GM19372 (cell line): ENCODE measurements around the gene ARID3A.
"Not testable (repeated sequence)": the region's sequence is repeated elsewhere in the genome, so short reads cannot be mapped to it uniquely, and the experiment has no call there.

Source experiments
- ATAC-seq: cut with Tn5 transposase; IDR thresholded peaks from one replicate; pipeline ENCODE4 v1.9.1; 2021; ENCODE audit warnings: mild to moderate bottlenecking, low read depth, moderate library complexity; ENCODE audit not compliant: unreplicated experiment

The ARID3A gene

DNA sequence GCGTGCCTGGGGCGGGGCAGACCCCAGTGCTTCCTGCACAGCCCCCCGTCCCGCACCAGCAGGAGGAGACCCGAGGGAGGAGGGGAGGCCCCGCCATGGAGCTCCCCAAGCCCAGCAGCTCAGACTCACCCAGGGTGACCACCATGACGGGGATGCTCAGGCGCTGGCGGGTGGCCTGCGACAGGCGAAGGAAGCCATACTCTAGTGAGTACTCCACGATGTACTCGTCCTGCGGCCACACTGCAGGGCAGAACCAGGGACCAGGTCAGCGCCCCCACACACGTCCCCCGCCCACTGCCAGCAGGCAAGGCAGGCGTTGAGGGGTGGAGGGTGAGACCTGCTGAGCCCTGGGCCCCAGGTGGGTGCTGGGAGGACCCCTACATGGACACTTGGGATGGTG is 86.5 kb downstream of the ARID3A start:
- ATAC-seq, result no peak

DNA sequence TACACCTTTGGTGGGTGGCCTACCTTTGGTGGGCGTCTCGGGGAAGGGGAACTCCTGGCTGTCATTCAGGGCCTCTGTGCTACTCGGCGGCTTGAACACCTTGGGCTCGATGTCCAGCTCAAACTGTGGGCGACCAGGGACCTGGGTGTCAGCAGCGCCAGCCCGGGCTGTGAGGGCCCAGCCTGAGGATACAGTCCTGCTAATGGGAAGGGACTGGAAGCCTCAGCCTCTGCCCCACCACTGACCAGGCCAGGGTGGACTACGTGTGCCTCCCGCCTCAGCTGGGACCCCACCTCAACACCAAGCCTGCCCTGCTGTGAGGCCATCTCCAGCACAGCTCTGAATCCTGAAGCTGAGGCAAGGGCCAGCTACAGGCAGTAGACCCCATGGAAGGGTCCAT is 87.4 kb downstream of the ARID3A start:
- ATAC-seq, result no peak

DNA sequence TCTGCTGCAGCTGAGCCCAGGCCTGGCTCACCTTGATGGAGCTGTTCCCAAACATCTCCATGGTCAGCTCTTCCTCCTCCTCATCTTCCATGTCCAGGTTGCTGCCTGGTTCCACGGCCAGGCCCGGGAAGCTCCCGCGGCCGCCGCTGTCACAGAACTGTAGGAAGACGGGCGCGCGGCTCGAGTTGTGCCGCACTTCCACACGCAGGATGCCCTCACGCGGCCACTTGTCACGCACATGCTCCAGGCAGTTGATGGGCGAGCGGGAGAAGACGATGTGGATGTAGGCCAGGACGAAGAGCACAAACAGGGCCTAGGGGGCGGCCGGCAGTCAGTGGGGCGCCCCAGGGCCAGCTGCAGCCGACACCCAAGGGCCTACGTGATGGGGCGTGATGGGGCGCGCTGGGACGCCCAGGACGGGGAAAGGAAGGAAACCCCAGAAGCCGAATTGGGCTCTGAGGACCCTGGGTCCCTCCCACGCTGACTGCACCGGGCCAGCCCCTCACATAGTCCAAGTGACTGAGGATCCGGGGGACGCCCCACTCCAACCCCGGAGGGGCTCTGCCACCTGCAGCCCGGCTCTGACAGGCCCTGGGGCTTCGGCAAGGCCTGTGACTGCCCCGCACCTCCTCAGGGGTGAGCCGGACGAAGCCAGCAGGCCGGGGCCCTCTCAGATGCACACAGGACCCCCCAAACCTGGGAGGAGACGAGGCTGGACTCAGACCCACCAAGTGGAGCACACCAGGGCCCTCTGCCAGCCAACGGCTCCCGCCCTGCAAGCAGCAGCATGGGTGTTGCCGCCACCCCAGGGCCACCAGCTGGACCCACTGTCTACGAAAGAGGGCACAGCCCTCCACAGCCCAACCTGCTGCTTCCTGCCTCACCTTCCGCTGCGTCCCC is 88.6 kb downstream of the ARID3A start:
- ATAC-seq, result no peak

DNA sequence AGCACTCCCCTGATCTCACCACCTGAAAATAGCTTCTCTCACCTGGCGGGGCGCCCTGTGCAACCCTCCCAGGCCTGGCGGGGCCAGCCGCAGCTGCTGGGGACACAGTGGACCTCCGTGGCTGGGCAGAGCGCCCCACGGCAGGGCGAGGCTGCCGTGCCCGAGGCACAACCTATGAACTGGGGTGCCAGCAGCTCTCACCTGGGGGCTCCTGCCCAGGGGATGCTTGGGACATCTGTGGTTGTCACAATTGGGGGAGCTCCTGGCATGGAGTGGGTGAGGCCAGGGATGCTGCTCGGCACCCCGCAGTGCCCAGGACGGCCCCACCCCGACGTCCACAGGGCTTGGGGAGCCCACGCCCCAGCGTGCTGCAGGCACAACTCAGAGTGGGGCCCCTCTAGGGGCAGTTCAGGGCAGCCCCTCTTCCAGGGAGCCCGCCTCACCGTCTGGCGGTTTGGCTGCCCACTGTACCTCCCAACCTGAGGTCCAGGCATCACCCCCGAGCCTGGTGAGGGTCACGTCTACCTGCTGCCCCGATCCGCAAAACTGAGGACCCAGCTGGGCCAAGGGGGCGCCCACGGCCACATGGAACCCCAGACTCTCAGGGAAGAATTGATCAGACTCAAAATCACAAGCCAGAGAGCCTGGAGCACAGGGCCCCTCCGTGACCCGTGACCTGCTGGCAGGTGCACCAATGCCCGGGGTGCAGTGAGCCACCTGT is 89.4 kb downstream of the ARID3A start:
- no peak for ATAC-seq

DNA sequence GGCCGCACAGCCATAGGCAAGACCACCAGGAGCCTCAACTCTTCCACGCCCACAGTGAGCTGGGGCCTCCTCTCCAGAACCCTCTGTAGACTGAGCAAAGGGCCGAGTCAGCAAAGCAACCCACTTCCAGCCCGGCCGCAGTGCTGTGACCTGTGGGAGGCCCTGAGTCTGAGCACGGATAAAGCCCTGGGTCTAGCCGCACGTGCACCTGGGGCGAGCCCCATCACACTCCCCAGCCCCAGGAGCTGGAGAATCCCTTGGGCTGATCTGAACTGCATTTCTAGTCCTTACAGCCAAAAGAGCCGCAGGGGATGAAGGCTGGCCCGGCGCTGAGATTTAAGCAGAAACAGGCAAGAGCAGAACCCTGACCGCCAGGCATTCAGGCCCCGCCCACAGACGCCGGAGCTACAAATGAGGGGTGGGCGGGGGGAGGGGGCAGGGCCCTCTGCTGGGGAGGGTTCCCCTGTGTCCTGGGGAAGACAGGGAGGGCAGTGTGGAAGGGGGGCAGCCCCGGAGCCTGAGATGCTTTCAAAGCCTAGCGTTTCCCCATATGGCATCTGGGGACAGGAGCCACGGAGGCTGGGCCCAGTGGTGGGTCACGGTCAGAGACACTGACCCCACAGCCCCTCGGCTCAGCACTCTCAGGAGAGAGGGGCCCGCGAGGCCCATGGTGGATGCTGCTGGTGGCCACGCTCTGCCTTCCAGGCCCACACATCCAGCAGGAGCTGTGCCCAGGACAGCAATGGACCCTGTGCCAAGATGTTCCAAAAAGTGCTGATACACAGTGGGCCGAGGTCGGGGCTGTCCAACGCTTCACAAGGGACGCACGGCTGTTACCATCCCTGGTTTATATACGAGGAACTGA is 90.2 kb downstream of the ARID3A start:
- ATAC-seq, result no peak

DNA sequence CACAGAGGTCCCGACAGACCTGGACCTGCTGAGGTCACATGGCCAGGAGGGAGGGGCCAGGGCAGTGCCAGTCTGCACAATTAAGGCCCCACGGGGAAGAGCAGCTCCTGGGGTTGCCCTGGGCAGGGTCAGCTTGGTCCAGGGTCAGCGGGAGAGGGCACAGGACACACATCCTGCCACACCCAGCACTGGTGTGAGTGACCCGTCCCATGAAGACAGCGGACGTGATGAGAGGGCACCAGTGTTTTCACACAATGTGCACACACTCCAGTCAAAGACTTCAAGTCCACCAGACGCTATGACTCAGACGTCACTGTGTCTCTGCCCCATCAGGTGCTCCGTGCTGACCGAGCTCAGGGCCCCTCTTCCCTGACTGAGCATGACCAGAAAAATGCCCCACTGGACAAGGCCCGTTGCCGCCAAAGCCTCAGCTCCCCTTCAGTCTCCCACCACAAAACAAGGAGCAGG is 90.8 kb downstream of the ARID3A start:
- ATAC-seq, result no peak

DNA sequence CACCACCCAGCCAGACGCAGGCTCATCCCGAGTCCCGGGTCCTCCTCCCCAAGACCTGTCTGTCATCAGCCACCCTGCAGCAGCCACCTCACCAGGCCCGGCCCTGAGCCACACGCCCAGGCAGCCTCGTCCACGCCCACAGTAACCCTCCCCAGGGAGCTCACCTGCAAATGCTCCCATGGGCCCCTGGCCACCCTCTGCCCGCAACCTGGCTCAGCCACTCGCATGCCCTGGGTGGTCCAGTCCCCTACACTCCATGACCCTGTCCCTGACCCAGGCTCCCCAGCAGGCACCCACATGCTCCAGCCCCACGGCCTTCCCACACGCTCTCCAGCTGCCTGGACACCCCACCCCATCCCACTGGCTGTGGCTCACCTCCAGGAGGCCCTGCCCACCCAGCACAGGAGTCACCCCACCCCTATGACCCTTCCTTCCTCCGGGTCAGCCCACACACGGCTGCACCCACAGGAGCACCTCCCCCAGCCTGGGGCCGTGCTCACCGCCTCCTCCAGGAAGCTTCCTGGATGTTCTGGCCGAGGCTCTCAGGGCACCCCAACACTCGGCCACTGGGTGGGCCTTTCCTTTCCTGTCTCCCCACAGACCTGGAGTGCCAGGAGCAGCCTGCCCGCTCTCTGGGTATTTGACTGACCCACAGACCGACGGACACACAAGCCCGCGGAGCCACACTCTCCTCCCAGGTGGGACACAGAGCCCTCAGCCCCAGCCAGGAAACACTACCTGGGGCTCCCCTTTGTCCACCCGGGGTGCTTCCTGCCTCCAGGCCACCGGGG is 91.5 kb downstream of the ARID3A start:
- no peak for ATAC-seq

DNA sequence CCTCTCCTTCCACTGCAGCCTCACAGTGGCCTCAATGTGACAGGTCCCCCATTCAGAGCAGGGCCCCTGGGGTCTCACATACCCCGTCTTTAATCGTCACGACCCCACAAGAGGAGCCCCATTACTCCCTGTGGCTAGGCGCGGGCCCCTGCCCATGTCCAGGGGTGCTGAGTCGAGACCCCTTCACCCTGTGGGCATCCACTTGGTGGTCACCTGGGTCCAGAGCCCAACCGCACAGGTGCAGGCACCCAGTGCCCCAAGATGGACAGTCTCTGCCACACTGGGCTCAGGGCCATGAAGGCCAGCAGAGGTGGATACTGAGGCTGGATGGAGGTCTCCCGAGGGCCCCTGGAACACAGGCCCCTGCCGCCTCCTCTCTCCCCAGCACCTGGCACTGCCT is 92.1 kb downstream of the ARID3A start:
- ATAC-seq, result no peak

DNA sequence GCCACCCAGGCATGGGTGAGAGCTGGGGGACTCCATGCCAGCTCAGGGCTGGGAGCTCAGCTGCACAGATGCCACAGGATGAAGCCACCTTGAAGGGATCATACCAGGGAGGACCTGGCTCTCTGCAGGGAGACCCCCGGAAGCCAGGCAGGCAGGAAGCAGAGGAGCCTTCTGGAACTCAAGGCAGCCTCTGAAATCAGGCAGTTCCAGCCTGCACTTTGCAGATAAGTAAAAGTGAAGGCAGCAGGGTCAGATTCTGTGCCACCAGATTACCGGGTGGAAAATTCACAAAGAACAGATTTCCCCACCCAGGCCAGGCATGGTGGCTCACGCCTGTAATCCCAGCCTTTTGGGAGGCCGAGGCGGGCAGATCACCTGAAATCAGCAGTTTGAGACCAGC is 92.6 kb downstream of the ARID3A start:
- ATAC-seq, result no peak

DNA sequence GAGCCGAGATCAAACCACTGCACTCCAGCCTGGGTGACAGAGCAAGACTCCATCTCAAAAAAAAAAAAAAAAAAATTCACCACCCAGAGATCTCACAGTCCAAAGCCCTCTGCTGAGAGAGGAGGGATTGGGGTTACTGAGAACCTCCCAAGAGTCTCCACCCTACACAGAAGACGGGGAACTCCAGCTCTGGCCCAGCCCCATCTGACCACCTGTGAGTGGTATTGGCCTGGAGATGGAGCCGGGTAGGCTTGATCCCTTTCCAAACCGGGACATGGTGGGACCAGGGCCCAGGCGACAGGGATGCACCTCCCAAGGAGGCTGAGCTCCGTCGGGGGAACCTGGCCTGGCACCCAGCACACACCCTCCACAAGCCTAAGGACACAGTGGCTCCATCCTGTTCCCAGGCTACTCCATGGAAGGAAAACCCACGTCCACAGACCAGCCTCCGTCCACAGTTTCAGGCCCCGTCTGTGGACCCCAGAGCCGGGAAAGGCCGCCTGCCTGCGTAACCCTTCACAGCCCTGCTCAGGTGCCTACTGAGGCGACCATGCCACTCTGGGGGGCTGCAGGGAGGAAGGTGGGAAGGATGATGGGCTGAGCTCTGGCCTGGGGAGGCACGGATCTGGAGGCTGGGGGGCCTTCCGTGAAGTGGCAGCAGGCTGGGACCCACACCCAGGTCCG is 93.2 kb downstream of the ARID3A start:
- ATAC-seq, result no peak

DNA sequence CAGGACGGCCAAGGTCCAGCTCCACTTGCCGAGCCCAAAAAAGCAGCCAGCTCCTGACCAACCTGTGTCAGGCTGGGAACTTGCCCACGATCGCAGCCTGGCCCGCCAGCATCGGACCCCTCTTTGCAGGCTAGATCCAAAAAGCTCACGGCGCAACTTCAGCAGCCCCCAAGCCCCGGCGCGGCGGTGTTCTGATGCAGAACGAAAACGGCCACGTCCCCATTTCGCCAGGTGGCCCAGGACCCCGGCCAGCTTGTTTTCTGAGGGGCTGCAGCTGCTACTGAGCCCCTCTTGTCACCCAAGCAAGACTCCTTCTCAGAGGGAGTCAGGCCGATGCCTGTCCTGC is 93.8 kb downstream of the ARID3A start:
- no peak for ATAC-seq

DNA sequence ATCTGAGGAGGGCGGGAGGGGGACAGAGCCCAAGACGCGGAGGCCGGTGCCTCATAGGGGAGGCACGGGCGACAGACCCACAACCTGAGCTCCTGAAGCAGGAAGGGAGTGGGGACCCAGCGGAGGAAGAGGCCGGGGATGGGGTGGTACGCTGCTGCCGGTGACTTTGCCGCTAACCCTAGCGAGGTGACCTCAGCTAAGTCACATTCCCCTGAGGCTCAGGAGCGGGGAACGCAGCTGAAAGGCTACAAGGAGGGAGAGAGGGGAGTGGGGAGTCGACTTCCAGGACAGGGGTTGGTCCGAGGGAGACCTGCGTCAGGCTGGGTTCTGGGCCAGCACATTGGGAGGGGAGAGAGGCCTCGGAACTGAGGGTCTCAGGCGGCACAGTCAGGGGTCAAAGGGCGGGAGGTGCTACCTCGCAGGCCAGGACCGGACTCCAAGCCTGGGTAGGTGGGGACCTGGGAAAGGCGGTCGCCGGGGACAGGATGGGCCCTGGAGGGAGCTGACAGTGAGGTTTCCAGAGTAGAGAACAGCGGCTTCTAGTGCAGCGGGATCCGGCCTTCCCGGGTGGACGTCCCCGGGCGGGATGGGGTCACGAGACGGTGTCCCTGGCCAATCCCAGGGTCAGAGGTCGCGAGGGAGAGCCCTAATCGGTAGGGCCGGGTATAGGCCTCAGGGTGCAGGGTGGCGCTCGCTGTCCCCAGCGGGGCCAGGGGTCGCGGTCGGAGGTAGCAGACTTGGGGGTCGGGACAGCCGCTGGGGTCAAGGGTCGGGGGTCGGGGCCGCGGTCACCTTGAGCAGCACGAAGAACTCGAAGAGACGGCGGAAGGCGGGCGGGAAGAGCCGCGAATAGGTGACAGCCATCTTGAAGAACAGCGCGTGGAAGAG is 94.4 kb downstream of the ARID3A start:
- no peak for ATAC-seq

DNA sequence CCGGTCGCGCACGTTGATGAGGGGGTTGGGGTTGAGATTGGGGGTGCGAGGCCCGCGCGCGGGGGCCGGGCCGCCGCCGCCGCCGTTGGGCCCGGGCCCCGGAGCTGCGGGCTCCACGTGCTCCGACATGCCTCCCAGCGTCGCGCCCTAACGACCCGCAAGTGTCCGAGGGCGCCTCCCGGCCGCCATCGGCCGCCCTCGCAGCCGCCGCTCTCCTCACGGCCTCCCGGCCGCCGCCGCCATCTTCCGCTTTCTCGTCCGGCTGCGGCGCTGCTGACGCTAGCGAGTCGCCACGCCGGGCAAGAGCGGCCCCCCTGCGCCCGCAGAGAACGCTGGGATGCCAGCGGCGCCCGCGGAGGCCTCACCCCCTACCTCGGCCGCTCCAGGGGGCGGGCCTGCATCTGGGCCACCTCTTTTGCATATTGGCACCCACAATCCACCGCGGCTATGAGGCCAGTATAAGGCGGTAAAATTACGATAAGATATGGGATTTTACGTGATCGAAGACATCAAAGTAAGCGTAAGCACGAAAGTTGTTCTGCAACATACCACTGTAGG is 95.1 kb downstream of the ARID3A start, which contains the start of gene TMEM259:
Gene TMEM259 (minus strand): TSS at position 256 of the 558 bp plus-strand sequence. CDS start 127 bp downstream, at position 129.
- ATAC-seq, result peak; percentile 78

DNA sequence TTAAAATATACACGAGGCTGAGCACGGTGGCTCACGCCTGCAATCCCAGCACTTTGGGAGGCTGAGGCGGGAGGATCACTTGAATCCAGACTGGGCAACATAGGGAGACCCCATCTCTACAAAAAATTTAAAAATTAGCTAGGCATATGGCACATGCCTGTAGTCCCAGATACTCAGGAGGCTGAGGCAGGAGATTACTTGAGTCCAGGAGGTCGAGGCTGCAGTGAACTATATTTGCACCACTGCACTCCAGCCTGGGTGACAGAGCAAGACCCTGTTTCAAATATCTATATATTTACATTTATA is 98.0 kb downstream of the ARID3A start:
- ATAC-seq, result not testable (repeated sequence)

DNA sequence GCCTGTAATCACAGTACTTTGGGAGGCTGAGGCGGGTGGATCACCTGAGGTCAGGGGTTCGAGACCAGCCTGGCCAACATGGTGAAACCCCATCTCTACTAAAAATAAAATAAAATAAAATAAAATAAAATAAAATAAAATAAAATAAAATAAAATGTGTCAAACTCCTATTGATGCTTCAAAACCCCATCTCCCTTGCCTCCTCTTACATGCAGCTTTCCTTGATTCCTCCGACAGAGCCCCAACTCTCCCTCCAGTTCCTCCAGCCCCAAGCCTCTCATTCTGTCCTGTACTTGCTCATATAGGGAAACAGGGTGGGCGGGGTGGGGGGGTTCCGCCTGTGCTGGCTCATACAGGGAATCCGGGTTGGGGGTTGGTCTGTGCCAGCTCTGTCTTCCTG is 99.2 kb downstream of the ARID3A start:
- not testable (repeated sequence) for ATAC-seq
